Motor neuron (in vitro differentiated cells): ENCODE results near the gene EDIL3. TPM values are rescaled to one million over a fixed set of nuclear protein-coding genes. Genes with fewer than 3 reads are reported as not detected.

Source experiments
- ATAC-seq, 8 experiments: fragments of 200-7000 bp; cut with Tn5 transposase; replicated peaks in 6 of 8; 2 replicates each; pipeline ENCODE4 v1.8.0; 2021; ENCODE audit warnings: mild to moderate bottlenecking in 8 of 8, moderate library complexity in 8 of 8
- H3K27ac ChIP-seq, 2 donors: fragments of 250-450 bp; sonication (Bioruptor Pico); 2 replicates each; pipeline ENCODE4 v1.9.0; 2021; ENCODE audit warnings: antibody characterized with exemption in 2 of 2, mild to moderate bottlenecking in 2 of 2, moderate library complexity in 1 of 2
- H3K4me1 ChIP-seq, 2 donors: fragments of 250-450 bp; sonication (Bioruptor Pico); replicated peaks in 1 of 2; 2 replicates each; pipeline ENCODE4 v1.6.1; 2021; ENCODE audit warnings: antibody characterized with exemption in 2 of 2, mild to moderate bottlenecking in 2 of 2, moderate library complexity in 1 of 2
- H3K4me3 ChIP-seq, 5 donors: fragments of 250-450 bp; sonication (Bioruptor Pico); 2 replicates each; pipeline ENCODE4 v1.9.0; 2021; ENCODE audit warnings: antibody characterized with exemption in 5 of 5, mild to moderate bottlenecking in 5 of 5, moderate library complexity in 4 of 5
- whole genome bisulfite sequencing, 10 experiments: fragments of 450-650 bp; shearing (Covaris generic); methylation state at CpG; one replicate each; pipeline ENCODE4 v1.0.0; 2022; 5-methylcytosine and 5-hydroxymethylcytosine counted together
- in situ Hi-C, 9 experiments: fragments of 400-800 bp; cut with MboI; loops; one replicate each; pipeline ENCODE4 v1.15.0; 2021; ENCODE audit warnings: low sequenced_read_pairs in 9 of 9, low pct_unique_long_range_greater_than_20kb in 2 of 9; ENCODE audit not compliant: unreplicated experiment in 9 of 9
- total RNA-seq, 8 experiments: library from RNA; unstranded; fragments of 300-600 nt; gene quantifications; 2 replicates each; pipeline versions ENCODE4 v1.2.3 to v1.2.4, GENCODE V29; 2022

EDIL3 gene
- total RNA-seq, 8 experiments from 2014 or later, result 1.4 to 123 (median 47.1) TPM

- peak overlapping the region in 1 of 2 donors; percentile 2 for H3K27ac ChIP-seq
- no peak overlapping the region for H3K4me3 ChIP-seq
- peaks cover 6 to 14% of the 10 kb centered on the region in 2 donors for H3K4me1 ChIP-seq
- in situ Hi-C loops, result loop anchor here in 1 of 9 experiments (25.0 kb wide), 1 partner anchor 336 kb away; no protein-coding TSS in a partner anchor
- ATAC-seq, result peak in 5 of 8 experiments; percentile 49 to 63 (median 58)
- WGBS, 10 experiments, result 57 to 100% (median 89%) methylated on average over 1 to 3 of the region's 3 CpGs; no CpG with 5 or more reads in 3 of the 10 experiments
Observed at GRCh38 chr5:83925955-83926337, 458.7 kb downstream of the EDIL3 start.

DNA sequence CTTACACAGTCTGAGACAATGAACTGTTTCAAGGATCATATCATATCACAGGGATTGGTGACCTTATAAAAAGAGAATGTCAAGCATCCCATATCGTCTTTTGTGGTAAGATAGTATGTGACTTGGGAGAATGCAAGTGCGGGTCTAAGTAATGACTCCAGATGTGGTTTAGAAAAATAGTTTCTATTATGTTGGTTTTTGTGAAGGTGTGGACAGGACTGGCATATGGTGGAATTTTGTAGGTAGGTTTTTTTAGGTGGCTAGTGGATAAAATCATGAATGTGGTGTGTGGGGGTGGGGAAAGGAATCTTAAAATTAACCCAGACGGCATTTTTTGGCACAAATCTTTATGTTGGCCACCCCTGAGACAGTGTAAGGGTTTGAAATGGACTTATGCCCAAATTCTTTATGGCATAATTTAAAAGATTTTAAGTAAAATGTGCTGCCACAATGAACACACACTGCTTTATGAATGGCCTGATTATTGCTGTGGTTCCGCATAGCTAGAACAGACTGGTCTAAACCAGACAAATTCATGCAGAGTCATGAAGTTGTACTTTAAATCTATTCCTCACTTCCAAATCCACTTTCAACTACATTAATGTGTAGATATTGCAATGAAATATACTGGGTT, 459.2 kb downstream of the EDIL3 start:
- in situ Hi-C loops, result loop anchor here in 1 of 9 experiments (25.0 kb wide), 1 partner anchor 337 kb away; no protein-coding TSS in a partner anchor
- Histone ChIP-seq H3K27ac (peak overlapping the region in 1 of 2 donors; percentile 2), H3K4me3 (no peak overlapping the region), H3K4me1 (peaks cover 6 to 14% of the 10 kb centered on the region in 2 donors)
- ATAC-seq, result peak in 4 of 8 experiments; percentile 35 to 66 (median 51)
- WGBS, 10 experiments, result 0 to 92% (median 60%) methylated on average over 1 to 4 of the region's 4 CpGs; no CpG with 5 or more reads in 3 of the 10 experiments

- H3K4me3 ChIP-seq, result no peak overlapping the region
- no peak for ATAC-seq
- 28 to 97% (median 90%) methylated on average over 2 to 3 of the region's 3 CpGs; no CpG with 5 or more reads in 1 of the 10 experiments for WGBS, 10 experiments
Observed at GRCh38 chr5:83924891-83925290, 459.8 kb downstream of the EDIL3 start.

GRCh38 chr5:83924171-83924570, 460.5 kb downstream of the EDIL3 start:
- peak in 1 of 8 experiments; percentile 47 for ATAC-seq
- in situ Hi-C loops, result loop anchor here in 1 of 9 experiments (25.0 kb wide), 1 partner anchor 187 kb away; no protein-coding TSS in a partner anchor
- Histone ChIP-seq H3K4me1 (peaks cover 6 to 14% of the 10 kb centered on the region in 2 donors), H3K4me3 (no peak overlapping the region), H3K27ac (no peak overlapping the region)
- WGBS, 10 experiments, result 29 to 100% (median 90%) methylated on average over 1 of the region's 1 CpG; no CpG with 5 or more reads in 6 of the 10 experiments

More at GRCh38 chr5:83924891-83925290, 459.8 kb downstream of the EDIL3 start:
- Histone ChIP-seq H3K27ac (no peak overlapping the region), H3K4me1 (peaks cover 6 to 14% of the 10 kb centered on the region in 2 donors)
- in situ Hi-C loops, result loop anchor here in 1 of 9 experiments (25.0 kb wide), 2 partner anchors 188 to 337 kb away; no protein-coding TSS in a partner anchor

- WGBS, 10 experiments, result 33 to 100% (median 86%) methylated on average over 1 to 4 of the region's 4 CpGs; no CpG with 5 or more reads in 3 of the 10 experiments
- peak in 6 of 8 experiments; percentile 25 to 80 (median 44) for ATAC-seq
- in situ Hi-C loops, result loop anchor here in 1 of 9 experiments (25.0 kb wide), 1 partner anchor 185 kb away; no protein-coding TSS in a partner anchor
Observed at GRCh38 chr5:83922699-83923098, 462.0 kb downstream of the EDIL3 start.

DNA sequence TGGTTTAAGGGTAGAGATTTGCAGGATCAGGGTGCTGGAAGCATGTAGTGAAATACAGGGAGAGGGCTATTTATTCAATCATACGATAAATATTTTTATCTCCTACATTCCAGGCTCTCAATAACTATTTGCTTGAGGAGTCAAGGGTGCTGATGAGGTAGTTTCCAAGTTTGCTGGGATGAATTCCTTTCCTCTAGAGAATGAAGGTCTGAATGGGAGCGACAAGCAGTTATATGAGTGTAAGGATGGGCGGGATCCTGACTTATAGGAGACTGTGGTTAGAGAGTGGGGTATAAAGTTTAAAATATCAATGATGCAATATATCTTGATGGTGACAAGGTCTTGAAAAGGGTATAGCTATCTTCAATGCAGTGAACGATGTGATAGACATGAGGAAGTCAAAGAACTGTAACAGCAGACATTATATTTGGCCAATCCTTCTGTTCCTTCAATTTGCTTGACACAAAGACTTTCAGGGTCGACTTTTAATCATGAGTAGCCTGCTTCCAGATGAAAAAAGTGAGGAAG, 462.9 kb downstream of the EDIL3 start:
- no peak for ATAC-seq
- no peak overlapping the region for H3K27ac ChIP-seq
- peaks cover 6 to 14% of the 10 kb centered on the region in 2 donors for H3K4me1 ChIP-seq
- H3K4me3 ChIP-seq, result no peak overlapping the region
- in situ Hi-C loops, result loop anchor here in 1 of 9 experiments (25.0 kb wide), 1 partner anchor 184 kb away; no protein-coding TSS in a partner anchor
- WGBS, 10 experiments, result 20 to 100% (median 73%) methylated on average over 1 to 5 of the region's 5 CpGs

More at GRCh38 chr5:83922699-83923098, 462.0 kb downstream of the EDIL3 start:
- Histone ChIP-seq H3K27ac (no peak overlapping the region), H3K4me1 (peaks cover 6 to 14% of the 10 kb centered on the region in 2 donors), H3K4me3 (no peak overlapping the region)

DNA sequence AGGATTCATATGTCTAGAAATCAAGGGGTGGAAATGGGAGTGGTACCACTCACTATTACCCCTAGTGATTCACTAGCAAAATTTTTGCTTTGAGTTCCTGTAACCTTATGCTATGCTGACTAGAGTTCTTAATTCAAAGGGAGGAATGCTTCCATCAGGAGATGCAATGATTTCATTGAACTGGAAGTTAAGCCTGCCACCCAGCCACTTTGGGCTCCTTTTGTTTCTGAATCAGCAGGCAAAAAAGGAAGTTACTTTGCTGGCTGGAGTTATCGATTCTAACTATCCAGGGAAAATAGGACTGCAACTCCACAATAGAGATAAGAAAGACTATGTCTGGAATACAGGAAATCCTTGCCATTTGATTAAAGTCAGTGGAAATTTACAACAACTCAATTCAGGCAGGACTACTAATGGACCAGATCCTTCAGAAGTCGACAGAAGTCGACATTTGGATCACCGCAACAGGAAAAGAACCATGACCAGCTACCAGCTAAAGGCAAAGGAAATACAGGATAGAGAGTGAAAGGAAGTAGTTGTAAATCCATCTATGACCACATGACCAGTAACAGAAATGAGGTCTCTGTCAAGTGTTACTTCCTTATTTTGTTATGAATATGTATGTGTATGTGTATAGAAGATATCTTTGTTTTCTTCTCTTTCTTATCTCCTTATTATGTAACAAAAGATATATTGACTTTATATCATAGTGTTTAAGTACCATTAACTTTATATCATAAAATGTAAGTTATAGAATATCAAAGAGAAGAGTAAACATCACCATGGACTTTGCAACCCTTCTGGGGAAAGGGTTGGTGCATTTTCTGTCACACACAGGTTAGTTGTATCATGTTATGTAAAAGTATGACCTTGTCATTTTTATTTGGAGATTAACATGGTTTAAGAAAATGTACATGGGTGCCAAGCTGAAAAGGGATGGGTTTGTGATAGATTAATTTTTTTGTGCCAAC, 465.3 kb downstream of the EDIL3 start:
- H3K4me3 ChIP-seq, result no peak overlapping the region
- in situ Hi-C loops, result loop anchor here in 1 of 9 experiments (25.0 kb wide), 1 partner anchor 182 kb away; no protein-coding TSS in a partner anchor
- H3K4me1 ChIP-seq, result no peaks in the 10 kb centered on the region
- peak in 2 of 8 experiments; percentile 57 to 67 for ATAC-seq
- WGBS, 10 experiments, result 61 to 100% (median 87%) methylated on average over 1 to 4 of the region's 4 CpGs; no CpG with 5 or more reads in 1 of the 10 experiments
- H3K27ac ChIP-seq, result no peak overlapping the region

- 33 to 96% (median 85%) methylated on average over 2 to 4 of the region's 4 CpGs; no CpG with 5 or more reads in 1 of the 10 experiments for WGBS, 10 experiments
- no peak for ATAC-seq
- no peak overlapping the region for H3K4me3 ChIP-seq
- H3K4me1 ChIP-seq, result no peaks in the 10 kb centered on the region
- in situ Hi-C loops, result loop anchor here in 1 of 9 experiments (25.0 kb wide), 1 partner anchor 180 kb away; no protein-coding TSS in a partner anchor
- no peak overlapping the region for H3K27ac ChIP-seq
Observed at GRCh38 chr5:83917261-83917908, 467.3 kb downstream of the EDIL3 start.

DNA sequence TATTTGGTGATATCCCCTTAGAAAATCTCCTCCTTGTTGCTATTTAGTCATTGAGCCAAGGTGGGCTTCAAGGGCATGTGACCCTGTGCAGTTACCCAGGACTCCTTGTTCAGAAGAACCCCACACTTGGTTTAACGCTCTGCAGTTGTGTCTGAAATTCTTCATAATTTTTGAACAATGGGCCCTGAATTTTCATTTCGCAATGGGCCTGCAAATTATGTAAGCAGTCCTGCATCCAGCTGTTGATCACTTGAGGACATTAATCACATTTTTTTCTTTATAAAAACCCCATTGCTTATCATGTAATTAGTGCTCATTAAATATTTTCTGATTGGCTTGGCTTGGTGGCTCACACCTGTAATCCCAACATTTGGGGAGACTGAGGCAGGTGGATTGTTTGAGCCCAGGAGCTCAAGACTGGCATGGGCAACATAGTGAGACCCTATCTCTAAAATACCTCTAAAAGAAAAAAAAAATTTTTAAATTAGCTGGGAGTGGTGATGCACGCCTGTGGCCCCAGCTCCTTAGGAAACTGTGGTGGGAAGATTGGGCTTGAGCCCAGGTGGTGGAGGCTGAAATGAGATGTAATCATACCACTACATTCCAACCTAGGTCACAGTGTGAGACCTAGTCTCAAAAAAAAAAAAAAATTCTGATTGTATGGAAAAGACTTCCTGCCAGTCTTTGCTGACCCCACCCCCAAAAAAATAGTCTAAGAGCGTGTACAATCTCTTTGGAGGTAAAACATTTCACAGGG, 469.8 kb downstream of the EDIL3 start:
- in situ Hi-C loops, result loop anchor here in 1 of 9 experiments (25.0 kb wide), 1 partner anchor 178 kb away; no protein-coding TSS in a partner anchor
- no peak for ATAC-seq

GRCh38 chr5:83914199-83914598, 470.5 kb downstream of the EDIL3 start:
- WGBS, 10 experiments, result 36 to 92% (median 73%) methylated on average over 3 to 4 of the region's 4 CpGs
- no peak for ATAC-seq
- H3K4me3 ChIP-seq, result no peak overlapping the region
- in situ Hi-C loops, result loop anchor here in 1 of 9 experiments (25.0 kb wide), 1 partner anchor 177 kb away; no protein-coding TSS in a partner anchor
- H3K4me1 ChIP-seq, result no peaks in the 10 kb centered on the region
- H3K27ac ChIP-seq, result no peak overlapping the region

More for the DNA sequence above, 469.8 kb downstream of the EDIL3 start:
- 52 to 100% (median 95%) methylated on average over 1 to 4 of the region's 4 CpGs for WGBS, 10 experiments
- H3K4me1 ChIP-seq, result no peaks in the 10 kb centered on the region
- no peak overlapping the region for H3K4me3 ChIP-seq
- no peak overlapping the region for H3K27ac ChIP-seq

GRCh38 chr5:83913593-83913992, 471.1 kb downstream of the EDIL3 start:
- in situ Hi-C loops, result loop anchor here in 1 of 9 experiments (25.0 kb wide), 1 partner anchor 176 kb away; no protein-coding TSS in a partner anchor
- H3K4me3 ChIP-seq, result no peak overlapping the region
- WGBS, 10 experiments, result 54 to 100% (median 91%) methylated on average over 1 of the region's 1 CpG; no CpG with 5 or more reads in 3 of the 10 experiments
- H3K27ac ChIP-seq, result no peak overlapping the region
- no peaks in the 10 kb centered on the region for H3K4me1 ChIP-seq
- no peak for ATAC-seq
